ENCODE data around the gene DOCK4.

DNA sequence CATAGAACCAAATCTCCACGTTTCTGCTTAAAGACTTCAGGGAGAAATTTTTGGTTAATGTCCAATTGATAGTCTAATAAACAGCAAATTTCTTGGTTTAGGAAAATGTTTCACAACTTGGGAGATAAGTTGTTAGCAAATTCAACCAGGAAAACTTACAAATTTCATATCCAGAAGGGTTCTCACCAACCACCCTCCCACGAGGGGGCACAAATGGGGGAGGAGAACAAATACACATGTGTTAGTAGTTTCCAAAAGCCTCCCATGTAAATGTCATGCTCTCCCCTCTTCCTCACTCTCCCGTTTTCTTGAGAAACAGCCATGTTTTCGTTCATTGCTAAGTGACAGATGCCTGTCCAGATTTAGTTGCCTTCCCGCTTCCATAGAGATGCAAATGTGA lies 10.5 kb downstream of the DOCK4 start:
- TF ChIP-seq, protein P1, sequence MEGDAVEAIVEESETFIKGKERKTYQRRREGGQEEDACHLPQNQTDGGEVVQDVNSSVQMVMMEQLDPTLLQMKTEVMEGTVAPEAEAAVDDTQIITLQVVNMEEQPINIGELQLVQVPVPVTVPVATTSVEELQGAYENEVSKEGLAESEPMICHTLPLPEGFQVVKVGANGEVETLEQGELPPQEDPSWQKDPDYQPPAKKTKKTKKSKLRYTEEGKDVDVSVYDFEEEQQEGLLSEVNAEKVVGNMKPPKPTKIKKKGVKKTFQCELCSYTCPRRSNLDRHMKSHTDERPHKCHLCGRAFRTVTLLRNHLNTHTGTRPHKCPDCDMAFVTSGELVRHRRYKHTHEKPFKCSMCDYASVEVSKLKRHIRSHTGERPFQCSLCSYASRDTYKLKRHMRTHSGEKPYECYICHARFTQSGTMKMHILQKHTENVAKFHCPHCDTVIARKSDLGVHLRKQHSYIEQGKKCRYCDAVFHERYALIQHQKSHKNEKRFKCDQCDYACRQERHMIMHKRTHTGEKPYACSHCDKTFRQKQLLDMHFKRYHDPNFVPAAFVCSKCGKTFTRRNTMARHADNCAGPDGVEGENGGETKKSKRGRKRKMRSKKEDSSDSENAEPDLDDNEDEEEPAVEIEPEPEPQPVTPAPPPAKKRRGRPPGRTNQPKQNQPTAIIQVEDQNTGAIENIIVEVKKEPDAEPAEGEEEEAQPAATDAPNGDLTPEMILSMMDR (IDR thresholded peaks at IDR 0.05), result no peak
- no peak for TF ChIP-seq POLR2A (IDR thresholded peaks at IDR 0.05)
